Measurements from ENCODE around the gene ACER3. TPM values are rescaled to one million over a fixed set of nuclear protein-coding genes. Genes with fewer than 3 reads are reported as not detected.

Gene ACER3
- polyA plus RNA-seq, 3 donors: 22.9 to 45.4 (median 23.6) TPM

DNA sequence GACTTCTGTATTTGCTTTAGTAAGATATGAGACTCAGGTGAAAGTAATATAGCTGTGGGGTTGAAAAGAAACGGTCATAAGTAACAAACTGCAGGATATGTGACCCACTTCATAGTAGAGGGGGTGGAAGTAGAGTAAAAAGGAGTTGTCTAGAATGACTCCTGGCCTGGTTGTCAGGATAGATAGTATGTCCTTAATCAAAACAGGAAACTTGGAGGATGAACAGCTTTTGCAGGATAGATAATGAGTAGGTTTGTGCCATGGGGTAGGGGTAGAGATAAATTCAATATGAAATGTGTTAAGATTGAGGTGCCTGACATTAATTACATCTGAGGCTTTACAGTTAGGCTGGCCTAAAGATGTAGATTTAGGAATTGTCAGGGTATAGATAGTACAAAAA lies 126.5 kb downstream of the ACER3 start:
- H3K4me2 ChIP-seq (replicated peaks; ENCODE audit: extremely low read depth, low read length, poor library complexity, severe bottlenecking): no peak overlapping the region
- Mint-ChIP-seq H3K4me1 (no peaks in the 10 kb centered on the region), H3K27ac (no peak overlapping the region), H3K4me3 (no peak overlapping the region), H3K27me3 (ENCODE audit: low read depth in 3 of 3) (no peaks in the 10 kb centered on the region), H3K9me3 (no peaks in the 10 kb centered on the region), H3K36me3 (peaks cover 67 to 80% of the 10 kb centered on the region in 2 donors)
- no peak for DNase-seq
- H2AFZ ChIP-seq (ENCODE audit: insufficient read depth, low read depth, low read length, poor library complexity, severe bottlenecking): no peak overlapping the region
- no peaks in the 10 kb centered on the region for H3K9me3 ChIP-seq (replicated peaks in 1 of 2; ENCODE audit: control insufficient read depth in 1 of 2, insufficient read depth in 1 of 2, low read length in 2 of 2)
- H3K27ac ChIP-seq (ENCODE audit: low read depth in 1 of 2, low read length in 2 of 2): no peak overlapping the region
- no peak overlapping the region for H3K9ac ChIP-seq (ENCODE audit: insufficient read depth, low read length, poor library complexity, severe bottlenecking)
- intact Hi-C loops (cut with micrococcal nuclease): no loop called here
- no peaks in the 10 kb centered on the region for H3K4me1 ChIP-seq (ENCODE audit: control insufficient read depth in 1 of 2, insufficient read depth in 2 of 2, low read length in 2 of 2)
- 86% methylated on average over 1 of the region's 1 CpG for WGBS (ENCODE audit: insufficient coverage)
- H3K79me2 ChIP-seq (ENCODE audit: insufficient read depth, low read length): no peaks in the 10 kb centered on the region
- no peaks in the 10 kb centered on the region for H3K27me3 ChIP-seq (ENCODE audit: control insufficient read depth in 2 of 2, insufficient read depth in 2 of 2, low read length in 2 of 2)
- H3K4me3 ChIP-seq (replicated peaks in 1 of 3; ENCODE audit: low read depth in 2 of 3, low read length in 3 of 3): no peak overlapping the region
- peaks cover 58 to 91% of the 10 kb centered on the region in 2 donors for H3K36me3 ChIP-seq (replicated peaks in 1 of 2; ENCODE audit: control insufficient read depth in 1 of 2, insufficient read depth in 2 of 2, low read length in 2 of 2)
- TF ChIP-seq, protein P1, sequence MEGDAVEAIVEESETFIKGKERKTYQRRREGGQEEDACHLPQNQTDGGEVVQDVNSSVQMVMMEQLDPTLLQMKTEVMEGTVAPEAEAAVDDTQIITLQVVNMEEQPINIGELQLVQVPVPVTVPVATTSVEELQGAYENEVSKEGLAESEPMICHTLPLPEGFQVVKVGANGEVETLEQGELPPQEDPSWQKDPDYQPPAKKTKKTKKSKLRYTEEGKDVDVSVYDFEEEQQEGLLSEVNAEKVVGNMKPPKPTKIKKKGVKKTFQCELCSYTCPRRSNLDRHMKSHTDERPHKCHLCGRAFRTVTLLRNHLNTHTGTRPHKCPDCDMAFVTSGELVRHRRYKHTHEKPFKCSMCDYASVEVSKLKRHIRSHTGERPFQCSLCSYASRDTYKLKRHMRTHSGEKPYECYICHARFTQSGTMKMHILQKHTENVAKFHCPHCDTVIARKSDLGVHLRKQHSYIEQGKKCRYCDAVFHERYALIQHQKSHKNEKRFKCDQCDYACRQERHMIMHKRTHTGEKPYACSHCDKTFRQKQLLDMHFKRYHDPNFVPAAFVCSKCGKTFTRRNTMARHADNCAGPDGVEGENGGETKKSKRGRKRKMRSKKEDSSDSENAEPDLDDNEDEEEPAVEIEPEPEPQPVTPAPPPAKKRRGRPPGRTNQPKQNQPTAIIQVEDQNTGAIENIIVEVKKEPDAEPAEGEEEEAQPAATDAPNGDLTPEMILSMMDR (IDR thresholded peaks at IDR 0.05): no peak
- no peaks in the 10 kb centered on the region for H4K20me1 ChIP-seq (ENCODE audit: insufficient read depth, low read length)

- H3K27ac ChIP-seq (ENCODE audit: low read depth in 1 of 2, low read length in 2 of 2): no peak overlapping the region
- Mint-ChIP-seq H3K4me1 (no peaks in the 10 kb centered on the region), H3K9me3 (no peaks in the 10 kb centered on the region), H3K27ac (no peak overlapping the region), H3K27me3 (ENCODE audit: low read depth in 3 of 3) (no peaks in the 10 kb centered on the region), H3K4me3 (no peak overlapping the region), H3K36me3 (peaks cover 66 to 74% of the 10 kb centered on the region in 2 donors)
- H3K27me3 ChIP-seq (ENCODE audit: control insufficient read depth in 2 of 2, insufficient read depth in 2 of 2, low read length in 2 of 2): no peaks in the 10 kb centered on the region
- H2AFZ ChIP-seq (ENCODE audit: insufficient read depth, low read depth, low read length, poor library complexity, severe bottlenecking): no peak overlapping the region
- WGBS (ENCODE audit: insufficient coverage): no CpG with 5 or more reads among the region's 1 CpG
- H3K4me3 ChIP-seq (replicated peaks in 1 of 3; ENCODE audit: low read depth in 2 of 3, low read length in 3 of 3): no peak overlapping the region
- H3K79me2 ChIP-seq (ENCODE audit: insufficient read depth, low read length): no peaks in the 10 kb centered on the region
- peaks cover 66 to 94% of the 10 kb centered on the region in 2 donors for H3K36me3 ChIP-seq (replicated peaks in 1 of 2; ENCODE audit: control insufficient read depth in 1 of 2, insufficient read depth in 2 of 2, low read length in 2 of 2)
- H3K4me2 ChIP-seq (replicated peaks; ENCODE audit: extremely low read depth, low read length, poor library complexity, severe bottlenecking): no peak overlapping the region
- H3K9me3 ChIP-seq (replicated peaks in 1 of 2; ENCODE audit: control insufficient read depth in 1 of 2, insufficient read depth in 1 of 2, low read length in 2 of 2): no peaks in the 10 kb centered on the region
- intact Hi-C loops (cut with micrococcal nuclease): no loop called here
- TF ChIP-seq, protein P1 (IDR thresholded peaks at IDR 0.05): no peak
- H3K9ac ChIP-seq (ENCODE audit: insufficient read depth, low read length, poor library complexity, severe bottlenecking): no peak overlapping the region
- H4K20me1 ChIP-seq (ENCODE audit: insufficient read depth, low read length): no peaks in the 10 kb centered on the region
- no peak for DNase-seq
- H3K4me1 ChIP-seq (ENCODE audit: control insufficient read depth in 1 of 2, insufficient read depth in 2 of 2, low read length in 2 of 2): no peaks in the 10 kb centered on the region
These were observed 129.9 kb downstream of the ACER3 start for GRCh38 chr11:76990628-76991027.

Measured in CD14-positive monocyte (primary cell).